ENCODE results near the gene CTSC.

- TF ChIP-seq CTCF (IDR thresholded peaks at IDR 0.05; ENCODE audit: insufficient read depth, low read length, poor library complexity, severe bottlenecking) (no peak), EZH2phosphoT487 (conservative IDR thresholded peaks at IDR 0.05; ENCODE audit: low read length) (no peak)
These were observed 45.9 kb upstream of the CTSC start for GRCh38 chr11:88383447-88383846.
